Measurements from ENCODE around the gene LRRC56. TPM values are rescaled to one million over a fixed set of nuclear protein-coding genes. Genes with fewer than 3 reads are reported as not detected.

Gene LRRC56
- total and polyA plus RNA-seq, 2 experiments from 2014 or later = 2.5 to 4.5 TPM

DNA sequence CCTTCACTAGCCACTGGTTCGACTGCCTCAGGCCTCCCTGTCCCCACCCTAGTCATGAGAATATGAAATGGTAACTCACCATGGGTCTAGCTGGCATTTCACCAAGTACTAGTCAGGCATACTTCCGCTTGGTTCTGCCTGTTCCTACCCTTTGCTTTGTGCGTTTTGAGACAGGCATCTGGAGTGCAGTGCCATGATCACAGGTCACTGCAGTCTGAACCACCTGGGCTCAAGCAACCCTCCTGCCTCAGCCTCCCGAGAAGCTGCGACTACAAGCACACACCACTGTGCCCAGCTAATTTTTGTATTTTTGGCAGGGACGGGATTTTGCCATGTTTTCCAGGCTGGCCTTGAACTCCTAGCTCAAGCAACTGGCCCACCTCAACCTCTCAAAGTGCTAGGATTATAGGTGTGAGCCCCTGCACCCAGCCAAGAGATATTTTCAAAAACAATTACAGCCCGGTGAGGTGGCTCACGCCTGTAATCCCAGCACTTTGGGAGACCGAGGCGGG, 16.1 kb upstream of the LRRC56 start:
- H3K27me3 ChIP-seq = no peaks in the 10 kb centered on the region
- H3K27ac ChIP-seq = no peak overlapping the region
- no peaks in the 10 kb centered on the region for H3K9me3 ChIP-seq (ENCODE audit: low read depth)
- TF ChIP-seq, protein P1, sequence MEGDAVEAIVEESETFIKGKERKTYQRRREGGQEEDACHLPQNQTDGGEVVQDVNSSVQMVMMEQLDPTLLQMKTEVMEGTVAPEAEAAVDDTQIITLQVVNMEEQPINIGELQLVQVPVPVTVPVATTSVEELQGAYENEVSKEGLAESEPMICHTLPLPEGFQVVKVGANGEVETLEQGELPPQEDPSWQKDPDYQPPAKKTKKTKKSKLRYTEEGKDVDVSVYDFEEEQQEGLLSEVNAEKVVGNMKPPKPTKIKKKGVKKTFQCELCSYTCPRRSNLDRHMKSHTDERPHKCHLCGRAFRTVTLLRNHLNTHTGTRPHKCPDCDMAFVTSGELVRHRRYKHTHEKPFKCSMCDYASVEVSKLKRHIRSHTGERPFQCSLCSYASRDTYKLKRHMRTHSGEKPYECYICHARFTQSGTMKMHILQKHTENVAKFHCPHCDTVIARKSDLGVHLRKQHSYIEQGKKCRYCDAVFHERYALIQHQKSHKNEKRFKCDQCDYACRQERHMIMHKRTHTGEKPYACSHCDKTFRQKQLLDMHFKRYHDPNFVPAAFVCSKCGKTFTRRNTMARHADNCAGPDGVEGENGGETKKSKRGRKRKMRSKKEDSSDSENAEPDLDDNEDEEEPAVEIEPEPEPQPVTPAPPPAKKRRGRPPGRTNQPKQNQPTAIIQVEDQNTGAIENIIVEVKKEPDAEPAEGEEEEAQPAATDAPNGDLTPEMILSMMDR (IDR thresholded peaks at IDR 0.05; ENCODE audit: low read depth, low read length) = no peak
- H3K4me3 ChIP-seq = no peak overlapping the region
- H3K4me1 ChIP-seq (ENCODE audit: low read depth) = no peaks in the 10 kb centered on the region
- no peaks in the 10 kb centered on the region for H3K36me3 ChIP-seq
- no peak for DNase-seq (ENCODE audit: low read depth in 1 of 2, low spot score in 1 of 2)

DNA sequence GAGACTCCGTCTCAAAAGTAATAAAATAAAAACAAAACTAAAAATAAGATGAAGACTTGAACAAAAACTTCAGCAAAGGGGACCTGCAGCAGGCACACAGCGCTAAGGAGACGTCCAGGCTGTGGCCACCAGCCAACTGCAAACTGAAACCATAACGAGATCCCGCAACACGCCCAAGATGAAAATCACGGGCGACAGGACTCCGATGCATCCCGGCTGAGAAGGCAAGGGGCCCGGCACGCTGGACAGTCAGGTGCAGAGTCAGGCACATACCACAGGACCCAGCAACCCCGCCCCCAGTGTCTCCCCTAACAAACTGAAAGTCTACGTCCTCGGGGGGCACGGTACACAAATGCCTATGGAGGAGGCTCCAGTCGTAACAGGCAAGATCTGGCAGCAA, 11.1 kb upstream of the LRRC56 start:
- TF ChIP-seq, protein P1 (IDR thresholded peaks at IDR 0.05; ENCODE audit: low read depth, low read length) = no peak
- no peaks in the 10 kb centered on the region for H3K36me3 ChIP-seq
- no peaks in the 10 kb centered on the region for H3K4me1 ChIP-seq (ENCODE audit: low read depth)

DNA sequence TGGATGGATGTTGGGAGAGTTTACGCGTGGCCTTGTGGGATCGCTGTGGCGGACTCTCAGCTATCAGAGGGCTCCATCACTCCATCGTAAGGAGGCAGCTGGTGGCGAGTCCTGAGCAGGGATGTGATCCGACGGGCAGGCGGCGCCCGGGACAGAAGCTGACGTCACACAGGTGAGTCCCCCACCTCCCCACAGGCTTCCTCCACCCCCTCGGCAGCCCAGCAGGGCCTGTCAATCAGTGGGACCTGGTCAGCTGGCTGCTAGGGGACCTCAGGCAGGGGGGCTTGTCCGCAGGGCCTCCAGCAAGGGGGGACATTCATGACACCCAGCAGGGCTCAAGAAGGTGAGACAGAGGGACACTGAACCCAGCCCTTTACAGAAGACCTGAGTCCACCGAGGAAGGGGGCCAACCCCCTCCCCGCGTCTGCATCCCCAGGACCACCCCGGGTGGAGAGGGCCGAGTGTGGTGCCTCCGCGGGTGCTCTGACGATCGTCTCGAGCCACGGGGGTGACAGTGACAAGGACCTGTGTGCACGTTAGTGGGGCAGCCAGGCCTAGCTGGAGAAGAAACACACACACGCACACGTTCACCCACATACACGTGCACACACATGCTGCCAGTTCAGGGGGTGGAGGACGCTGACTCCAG, 9.0 kb upstream of the LRRC56 start:
- Histone ChIP-seq H3K4me1 (ENCODE audit: low read depth) (no peaks in the 10 kb centered on the region), H3K9me3 (ENCODE audit: low read depth) (no peaks in the 10 kb centered on the region), H3K36me3 (peaks cover 7% of the 10 kb centered on the region), H3K4me3 (no peak overlapping the region), H3K27me3 (no peaks in the 10 kb centered on the region), H3K27ac (no peak overlapping the region)
- TF ChIP-seq, protein P1 (IDR thresholded peaks at IDR 0.05; ENCODE audit: low read depth, low read length) = no peak
- DNase-seq (ENCODE audit: low read depth in 1 of 2, low spot score in 1 of 2) = no peak

More for the DNA sequence above, 11.1 kb upstream of the LRRC56 start:
- no peak overlapping the region for H3K4me3 ChIP-seq
- H3K27me3 ChIP-seq = no peaks in the 10 kb centered on the region
- no peaks in the 10 kb centered on the region for H3K9me3 ChIP-seq (ENCODE audit: low read depth)
- H3K27ac ChIP-seq = no peak overlapping the region
- no peak for DNase-seq (ENCODE audit: low read depth in 1 of 2, low spot score in 1 of 2)

DNA sequence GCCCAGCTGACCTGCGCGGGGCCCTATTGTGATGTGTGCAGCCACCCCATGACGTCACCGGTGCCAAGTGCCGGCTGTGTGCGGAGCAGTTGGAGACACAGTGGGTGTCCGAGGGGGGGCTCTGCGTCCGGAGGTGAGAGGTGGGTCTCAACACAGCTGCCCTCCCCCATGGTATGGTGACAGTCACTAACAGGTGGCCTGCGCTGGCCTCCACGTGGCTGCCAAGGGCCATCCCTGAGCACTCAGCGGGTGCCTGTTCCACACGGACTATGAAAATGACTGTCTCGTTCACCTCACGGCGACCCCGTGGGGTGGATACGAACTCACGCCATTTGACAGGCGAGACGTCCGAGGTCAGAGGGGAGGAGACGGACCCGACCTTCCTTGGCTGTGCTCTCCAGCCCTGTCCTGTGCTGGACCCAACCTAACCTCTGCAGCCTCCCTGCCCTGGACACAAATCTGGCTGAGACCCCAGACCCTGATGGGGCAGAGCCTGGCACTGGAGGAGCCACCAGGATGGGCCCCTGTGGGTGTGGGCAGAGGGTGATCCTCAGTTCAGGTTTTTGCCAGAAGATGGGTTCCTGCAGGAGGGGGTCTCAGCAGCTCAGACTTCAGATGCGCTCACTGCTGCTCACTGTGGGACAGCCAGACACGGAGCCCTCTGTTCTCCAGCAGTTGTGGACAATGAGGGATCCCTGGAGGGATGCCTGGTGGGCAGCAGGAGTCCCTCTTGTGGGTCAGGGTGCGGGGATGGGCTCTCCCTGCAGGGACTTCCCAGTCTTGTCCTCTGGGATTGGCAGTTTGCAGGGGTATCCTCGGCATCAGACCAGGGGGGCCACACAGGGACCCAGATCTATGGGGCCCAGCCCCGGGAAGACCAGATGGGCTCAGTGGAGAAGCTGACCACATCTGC, 8.3 kb upstream of the LRRC56 start:
- Histone ChIP-seq H3K36me3 (peaks cover 7% of the 10 kb centered on the region), H3K4me1 (ENCODE audit: low read depth) (no peaks in the 10 kb centered on the region), H3K4me3 (no peak overlapping the region), H3K27me3 (no peaks in the 10 kb centered on the region), H3K9me3 (ENCODE audit: low read depth) (no peaks in the 10 kb centered on the region), H3K27ac (no peak overlapping the region)
- TF ChIP-seq, protein P1 (IDR thresholded peaks at IDR 0.05; ENCODE audit: low read depth, low read length) = no peak
- no peak for DNase-seq (ENCODE audit: low read depth in 1 of 2, low spot score in 1 of 2)

- Histone ChIP-seq H3K4me1 (ENCODE audit: low read depth) (peaks cover 6% of the 10 kb centered on the region), H3K36me3 (peaks cover 7% of the 10 kb centered on the region), H3K27me3 (no peaks in the 10 kb centered on the region), H3K9me3 (ENCODE audit: low read depth) (no peaks in the 10 kb centered on the region), H3K4me3 (no peak overlapping the region), H3K27ac (no peak overlapping the region)
- TF ChIP-seq, protein P1 (IDR thresholded peaks at IDR 0.05; ENCODE audit: low read depth, low read length) = no peak
- no peak for DNase-seq (ENCODE audit: low read depth in 1 of 2, low spot score in 1 of 2)
These were observed 7.5 kb upstream of the LRRC56 start for GRCh38 chr11:529728-530411.

Data from cardiac muscle cell (in vitro differentiated cells and primary cell).